ENCODE measurements around the gene KIAA2012. TPM values are rescaled to one million over a fixed set of nuclear protein-coding genes. Genes with fewer than 3 reads are reported as not detected.
"Not testable (repeated sequence)": the region's sequence is repeated elsewhere in the genome, so short reads cannot be mapped to it uniquely, and the experiment has no call there.

Gene KIAA2012
- total RNA-seq, 1 donor from 2014 or later: not detected

GRCh38 chr2:202201220-202202160, 128.4 kb downstream of the KIAA2012 start:
- ATAC-seq: no peak

GRCh38 chr2:202203348-202203747, 130.3 kb downstream of the KIAA2012 start:
- no peak for ATAC-seq

- ATAC-seq: no peak
Observed at GRCh38 chr2:202204855-202205254, 131.8 kb downstream of the KIAA2012 start.

- no peak for ATAC-seq
Observed at GRCh38 chr2:202208526-202208925, 135.5 kb downstream of the KIAA2012 start.

GRCh38 chr2:202215179-202215578, 142.1 kb downstream of the KIAA2012 start:
- no peak for ATAC-seq

GRCh38 chr2:202221873-202222272, 148.8 kb downstream of the KIAA2012 start:
- no peak for ATAC-seq

- ATAC-seq: peak; percentile 57
Observed at GRCh38 chr2:202237787-202238233, 164.8 kb downstream of the KIAA2012 start.

- peak; percentile 93 for ATAC-seq
Observed at GRCh38 chr2:202238234-202239197, 165.5 kb downstream of the KIAA2012 start, which contains the start of gene SUMO1. SUMO1 (minus strand) TSS chr2:202238597; CDS start chr2:202238451, 146 bp downstream.

- not testable (repeated sequence) for ATAC-seq
Observed at GRCh38 chr2:202247710-202248109, 174.7 kb downstream of the KIAA2012 start.

- ATAC-seq: peak; percentile 83
Observed at GRCh38 chr2:202249521-202250253, 176.6 kb downstream of the KIAA2012 start.

- ATAC-seq: no peak
Observed at GRCh38 chr2:202251494-202251893, 178.4 kb downstream of the KIAA2012 start.

Other genes starting within 250 kb of the KIAA2012 start
- 3.0 TPM for gene FZD7, start 39.4 kb upstream of the KIAA2012 start, total RNA-seq
- gene SUMO1, start 165.3 kb downstream of the KIAA2012 start, total RNA-seq: 58.9 TPM
- 48.4 TPM for gene NOP58, start 192.5 kb downstream of the KIAA2012 start, total RNA-seq